ENCODE results near the gene TTC3.

Gene TTC3

DNA sequence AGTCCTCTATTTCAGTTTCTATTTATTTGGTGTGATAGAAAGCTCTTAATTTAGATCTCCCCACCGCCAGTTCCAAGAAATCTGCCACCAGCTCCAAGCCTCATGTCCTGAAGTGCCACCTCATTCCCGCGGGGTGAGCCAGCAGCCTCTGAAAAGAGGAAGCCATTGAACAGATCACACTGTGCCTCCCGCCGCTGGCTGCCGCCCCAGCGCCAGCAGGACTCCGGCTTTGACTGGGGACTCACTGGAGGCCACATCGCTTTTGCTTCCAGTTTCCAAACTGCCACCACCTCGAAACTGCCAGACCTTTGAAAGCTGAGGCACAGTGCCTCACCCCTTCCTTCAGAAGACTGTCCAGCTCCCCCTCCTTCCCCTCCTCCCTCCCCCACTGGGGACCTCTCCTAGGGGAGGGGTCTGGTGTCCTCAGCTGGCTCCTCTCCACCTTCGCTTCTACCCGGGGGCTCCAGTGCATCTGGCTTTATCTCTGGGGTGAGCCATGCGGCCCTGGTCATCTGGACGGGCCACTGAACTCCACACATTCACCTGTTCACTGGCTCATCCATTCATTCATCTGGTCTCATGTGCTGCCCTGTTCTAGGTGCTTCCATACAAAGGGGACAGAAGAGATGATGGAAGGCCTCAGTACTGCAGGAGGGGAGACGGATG is 135.1 kb downstream of the TTC3 start:
- DNase-seq (ENCODE audit: low read depth in 1 of 2, low spot score in 1 of 2), result peak; percentile 12 to 84
- H3K27me3 ChIP-seq (ENCODE audit: insufficient read depth, poor library complexity, severe bottlenecking), result no peaks in the 10 kb centered on the region
- TF ChIP-seq, protein P1, sequence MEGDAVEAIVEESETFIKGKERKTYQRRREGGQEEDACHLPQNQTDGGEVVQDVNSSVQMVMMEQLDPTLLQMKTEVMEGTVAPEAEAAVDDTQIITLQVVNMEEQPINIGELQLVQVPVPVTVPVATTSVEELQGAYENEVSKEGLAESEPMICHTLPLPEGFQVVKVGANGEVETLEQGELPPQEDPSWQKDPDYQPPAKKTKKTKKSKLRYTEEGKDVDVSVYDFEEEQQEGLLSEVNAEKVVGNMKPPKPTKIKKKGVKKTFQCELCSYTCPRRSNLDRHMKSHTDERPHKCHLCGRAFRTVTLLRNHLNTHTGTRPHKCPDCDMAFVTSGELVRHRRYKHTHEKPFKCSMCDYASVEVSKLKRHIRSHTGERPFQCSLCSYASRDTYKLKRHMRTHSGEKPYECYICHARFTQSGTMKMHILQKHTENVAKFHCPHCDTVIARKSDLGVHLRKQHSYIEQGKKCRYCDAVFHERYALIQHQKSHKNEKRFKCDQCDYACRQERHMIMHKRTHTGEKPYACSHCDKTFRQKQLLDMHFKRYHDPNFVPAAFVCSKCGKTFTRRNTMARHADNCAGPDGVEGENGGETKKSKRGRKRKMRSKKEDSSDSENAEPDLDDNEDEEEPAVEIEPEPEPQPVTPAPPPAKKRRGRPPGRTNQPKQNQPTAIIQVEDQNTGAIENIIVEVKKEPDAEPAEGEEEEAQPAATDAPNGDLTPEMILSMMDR (IDR thresholded peaks at IDR 0.05; ENCODE audit: insufficient read depth, low read length), result no peak
- TF ChIP-seq GABPA (IDR thresholded peaks at IDR 0.05; ENCODE audit: low read depth), result no peak
- peak; percentile 55; the same call in 1 of the 2 replicates for TF ChIP-seq POLR2AphosphoS5 (IDR thresholded peaks at IDR 0.05; ENCODE audit: low read depth)
- TF ChIP-seq, protein P2, sequence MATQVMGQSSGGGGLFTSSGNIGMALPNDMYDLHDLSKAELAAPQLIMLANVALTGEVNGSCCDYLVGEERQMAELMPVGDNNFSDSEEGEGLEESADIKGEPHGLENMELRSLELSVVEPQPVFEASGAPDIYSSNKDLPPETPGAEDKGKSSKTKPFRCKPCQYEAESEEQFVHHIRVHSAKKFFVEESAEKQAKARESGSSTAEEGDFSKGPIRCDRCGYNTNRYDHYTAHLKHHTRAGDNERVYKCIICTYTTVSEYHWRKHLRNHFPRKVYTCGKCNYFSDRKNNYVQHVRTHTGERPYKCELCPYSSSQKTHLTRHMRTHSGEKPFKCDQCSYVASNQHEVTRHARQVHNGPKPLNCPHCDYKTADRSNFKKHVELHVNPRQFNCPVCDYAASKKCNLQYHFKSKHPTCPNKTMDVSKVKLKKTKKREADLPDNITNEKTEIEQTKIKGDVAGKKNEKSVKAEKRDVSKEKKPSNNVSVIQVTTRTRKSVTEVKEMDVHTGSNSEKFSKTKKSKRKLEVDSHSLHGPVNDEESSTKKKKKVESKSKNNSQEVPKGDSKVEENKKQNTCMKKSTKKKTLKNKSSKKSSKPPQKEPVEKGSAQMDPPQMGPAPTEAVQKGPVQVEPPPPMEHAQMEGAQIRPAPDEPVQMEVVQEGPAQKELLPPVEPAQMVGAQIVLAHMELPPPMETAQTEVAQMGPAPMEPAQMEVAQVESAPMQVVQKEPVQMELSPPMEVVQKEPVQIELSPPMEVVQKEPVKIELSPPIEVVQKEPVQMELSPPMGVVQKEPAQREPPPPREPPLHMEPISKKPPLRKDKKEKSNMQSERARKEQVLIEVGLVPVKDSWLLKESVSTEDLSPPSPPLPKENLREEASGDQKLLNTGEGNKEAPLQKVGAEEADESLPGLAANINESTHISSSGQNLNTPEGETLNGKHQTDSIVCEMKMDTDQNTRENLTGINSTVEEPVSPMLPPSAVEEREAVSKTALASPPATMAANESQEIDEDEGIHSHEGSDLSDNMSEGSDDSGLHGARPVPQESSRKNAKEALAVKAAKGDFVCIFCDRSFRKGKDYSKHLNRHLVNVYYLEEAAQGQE (IDR thresholded peaks at IDR 0.05; ENCODE audit: insufficient replicate concordance, low read depth), result no peak
- peak; percentile 96 for TF ChIP-seq SPI1 (IDR thresholded peaks at IDR 0.05; ENCODE audit: borderline replicate concordance, low read depth)
- H3K27ac ChIP-seq (replicated peaks), result peak overlapping the region; percentile 57
- no peak overlapping the region for H3K4me3 ChIP-seq (replicated peaks; ENCODE audit: insufficient read depth, low read length)

DNA sequence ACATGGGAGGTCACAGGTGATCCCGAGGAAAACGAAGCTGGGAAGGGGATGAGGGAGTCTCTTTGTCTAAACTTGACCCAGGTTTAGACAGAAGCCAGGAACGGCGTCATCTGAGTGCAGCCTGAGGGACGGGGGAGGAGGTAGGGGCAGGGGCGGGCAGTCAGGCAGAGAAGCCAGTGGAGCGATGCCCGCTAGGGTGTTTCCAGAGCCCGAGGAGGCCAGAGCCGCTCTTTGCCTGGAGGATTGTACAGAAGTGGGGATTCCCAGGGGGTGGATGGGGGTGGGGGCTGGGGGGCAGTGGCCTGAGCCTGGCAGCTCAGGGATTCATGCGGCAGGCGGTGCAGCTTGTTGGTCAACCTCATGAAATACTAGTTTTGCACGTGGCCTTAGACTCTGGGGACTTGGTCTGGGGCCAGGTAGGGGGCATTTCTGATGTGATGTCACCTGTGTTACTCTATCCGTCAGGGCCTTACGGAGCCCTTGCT is 135.7 kb downstream of the TTC3 start:
- no peak overlapping the region for H3K4me3 ChIP-seq (replicated peaks; ENCODE audit: insufficient read depth, low read length)

DNA sequence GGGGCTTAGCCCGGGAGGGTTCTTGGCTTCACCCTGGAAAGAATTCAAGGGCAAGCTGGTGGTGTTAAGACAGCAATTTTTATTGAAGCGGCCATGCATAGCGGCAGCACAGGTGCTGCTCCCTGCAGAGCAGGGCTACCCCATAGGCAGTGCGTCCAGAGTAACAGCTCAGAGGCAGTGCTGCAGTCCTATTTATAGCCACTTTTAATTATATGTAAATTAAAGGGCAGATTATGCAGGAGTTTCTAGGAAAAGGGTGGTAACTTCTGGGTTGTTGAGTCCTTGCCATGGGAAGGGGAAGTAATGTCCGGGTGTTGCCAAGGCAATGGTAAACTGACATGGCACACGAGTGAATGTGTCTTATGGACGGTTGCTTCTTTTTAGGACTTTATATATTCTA is 137.1 kb downstream of the TTC3 start:
- TF ChIP-seq POLR2AphosphoS5 (IDR thresholded peaks at IDR 0.05; ENCODE audit: low read depth), result no peak
- TF ChIP-seq, protein P1 (IDR thresholded peaks at IDR 0.05; ENCODE audit: insufficient read depth, low read length), result no peak

More for the DNA sequence above, 135.7 kb downstream of the TTC3 start:
- TF ChIP-seq GABPA (IDR thresholded peaks at IDR 0.05; ENCODE audit: low read depth) (no peak), POLR2AphosphoS5 (IDR thresholded peaks at IDR 0.05; ENCODE audit: low read depth) (no peak), SPI1 (IDR thresholded peaks at IDR 0.05; ENCODE audit: borderline replicate concordance, low read depth) (no peak)
- TF ChIP-seq, protein P2 (IDR thresholded peaks at IDR 0.05; ENCODE audit: insufficient replicate concordance, low read depth), result no peak
- TF ChIP-seq, protein P1 (IDR thresholded peaks at IDR 0.05; ENCODE audit: insufficient read depth, low read length), result no peak
- no peak for DNase-seq (ENCODE audit: low read depth in 1 of 2, low spot score in 1 of 2)
- no peaks in the 10 kb centered on the region for H3K27me3 ChIP-seq (ENCODE audit: insufficient read depth, poor library complexity, severe bottlenecking)
- H3K27ac ChIP-seq (replicated peaks), result no peak overlapping the region

More for the DNA sequence above, 137.1 kb downstream of the TTC3 start:
- Histone ChIP-seq H3K27ac (replicated peaks) (peak overlapping the region; percentile 44), H3K27me3 (ENCODE audit: insufficient read depth, poor library complexity, severe bottlenecking) (no peaks in the 10 kb centered on the region), H3K4me3 (replicated peaks; ENCODE audit: insufficient read depth, low read length) (no peak overlapping the region)
- peak; percentile 10 to 67 for DNase-seq (ENCODE audit: low read depth in 1 of 2, low spot score in 1 of 2)

Data from HL-60 (cell line).